B cell (primary cell): ENCODE data around the gene RNASEH2C. TPM values are rescaled to one million over a fixed set of nuclear protein-coding genes. Genes with fewer than 3 reads are reported as not detected.

Source experiments
- ATAC-seq: fragments of 200-7000 bp; cut with Tn5 transposase; one replicate; pipeline ENCODE4 v1.10.0; 2021; ENCODE audit warnings: low read depth, mild to moderate bottlenecking, moderate number of reproducible peaks, moderate library complexity
- CTCF ChIA-PET: fragments of 350-600 bp; sonication (Branson Sonifier 250); formaldehyde crosslinking; loops from one replicate; lab custom pipeline; 2021; ENCODE audit warnings: antibody characterized with exemption, inconsistent platforms; lab: Charles Lee
- POLR2A ChIA-PET: fragments of 350-600 bp; sonication (Branson Sonifier 250); formaldehyde crosslinking; loops from one replicate; lab custom pipeline; 2021; ENCODE audit warnings: antibody characterized with exemption; lab: Charles Lee
- DNase-seq: peaks from one replicate; pipeline ENCODE4 v3.0.0; 2013
- H2AFZ ChIP-seq: 2 replicates; pipeline ENCODE4 v1.6.1; 2012; ENCODE audit warnings: mild to moderate bottlenecking, low read depth, low read length; ENCODE audit not compliant: insufficient read depth, poor library complexity, severe bottlenecking
- H3K27ac ChIP-seq, 2 donors: 1 replicate in 1 of 2; 2 replicates in 1 of 2; pipeline ENCODE4 v1.5.1; 2012 to 2013; ENCODE audit warnings: low read length in 2 of 2, mild to moderate bottlenecking in 2 of 2, moderate library complexity in 1 of 2
- H3K27me3 ChIP-seq, 4 experiments: fragments of 200-600 bp in 1 of 4; sonication (generic) in 1 of 4; replicated peaks in 1 of 4; 1 replicate in 2 of 4; 2 replicates in 2 of 4; pipeline versions ENCODE4 v1.6.1 to v1.7.0; 2013 to 2016; ENCODE audit warnings: low read length in 3 of 4, mild to moderate bottlenecking in 2 of 4, mixed read lengths in 1 of 4, moderate library complexity in 1 of 4; ENCODE audit not compliant: insufficient read depth in 4 of 4, control insufficient read depth in 3 of 4; ENCODE audit errors: control extremely low read depth in 1 of 4
- H3K36me3 ChIP-seq, 2 experiments: replicated peaks in 1 of 2; 1 replicate in 1 of 2; 2 replicates in 1 of 2; pipeline versions ENCODE4 v1.6.1 to v1.7.1; 2013; ENCODE audit warnings: low read length in 1 of 2; ENCODE audit not compliant: insufficient read depth in 2 of 2, control insufficient read depth in 1 of 2; ENCODE audit errors: control extremely low read depth in 1 of 2, extremely low read depth in 1 of 2
- H3K4me1 ChIP-seq, 2 donors: fragments of 200-600 bp in 1 of 2; sonication (generic) in 1 of 2; 1 replicate in 1 of 2; 2 replicates in 1 of 2; pipeline versions ENCODE4 v1.5.1 to v1.6.1; 2013 to 2017; ENCODE audit warnings: low read length in 2 of 2; ENCODE audit not compliant: control insufficient read depth in 2 of 2, insufficient read depth in 2 of 2
- H3K4me2 ChIP-seq: replicated peaks from 2 replicates; pipeline ENCODE3; 2012; ENCODE audit warnings: mild to moderate bottlenecking, low read depth, low read length; ENCODE audit not compliant: poor library complexity, severe bottlenecking
- H3K4me3 ChIP-seq, 5 experiments: fragments of 200-600 bp in 1 of 5; sonication (generic) in 1 of 5; 1 replicate in 3 of 5; 2 replicates in 2 of 5; pipeline versions ENCODE4 v1.5.1 to v1.7.0; 2011 to 2016; ENCODE audit warnings: low read length in 4 of 5, mild to moderate bottlenecking in 4 of 5, low read depth in 2 of 5, control low read depth in 1 of 5, moderate library complexity in 1 of 5; ENCODE audit not compliant: insufficient read depth in 1 of 5; ENCODE audit errors: control extremely low read depth in 1 of 5, extremely low read depth in 1 of 5
- H3K79me2 ChIP-seq: fragments of 200-600 bp; sonication (generic); one replicate; pipeline ENCODE4 v1.6.0; 2016; ENCODE audit warnings: low read length; ENCODE audit not compliant: control insufficient read depth, insufficient read depth
- H3K9ac ChIP-seq: fragments of 200-600 bp; sonication (generic); 2 replicates; pipeline ENCODE4 v1.6.1; 2017; ENCODE audit warnings: mild to moderate bottlenecking, low read length, moderate library complexity
- H3K9me3 ChIP-seq, 3 donors: one replicate each; pipeline versions ENCODE4 v1.6.1 to v1.7.1; 2013; ENCODE audit warnings: low read length in 2 of 3; ENCODE audit not compliant: control insufficient read depth in 2 of 3, insufficient read depth in 1 of 3; ENCODE audit errors: control extremely low read depth in 1 of 3
- H4K20me1 ChIP-seq: 2 replicates; pipeline ENCODE4 v1.6.0; 2012; ENCODE audit warnings: mild to moderate bottlenecking, low read length; ENCODE audit not compliant: insufficient read depth, control insufficient read depth, poor library complexity, severe bottlenecking
- H3K27ac Mint-ChIP-seq: one replicate; pipeline ENCODE4 v1.8.0; 2021; ENCODE audit warnings: mixed read lengths
- H3K27me3 Mint-ChIP-seq: one replicate; pipeline ENCODE4 v1.8.0; 2021; ENCODE audit warnings: mixed read lengths
- H3K4me1 Mint-ChIP-seq: one replicate; pipeline ENCODE4 v1.8.0; 2021; ENCODE audit warnings: mixed read lengths
- H3K4me3 Mint-ChIP-seq: one replicate; pipeline ENCODE4 v1.8.0; 2021; ENCODE audit warnings: mixed read lengths
- H3K9me3 Mint-ChIP-seq: one replicate; pipeline ENCODE4 v1.8.0; 2022; ENCODE audit warnings: mixed read lengths; ENCODE audit not compliant: insufficient read depth
- CTCF ChIP-seq: fragments of 200-600 bp; IDR thresholded peaks from one replicate; pipeline ENCODE4 v1.8.0; 2022; ENCODE audit warnings: antibody characterized with exemption, mild to moderate bottlenecking
- EZH2 ChIP-seq: IDR thresholded peaks from 2 replicates; pipeline ENCODE4 v1.6.1; 2012; ENCODE audit warnings: borderline replicate concordance, low read depth, mild to moderate bottlenecking, moderate library complexity, low read length; ENCODE audit not compliant: insufficient read depth, poor library complexity, severe bottlenecking
- WGBS: methylation state at CpG from one replicate; pipeline ENCODE4 v1.1.5; 2013; ENCODE audit warnings: missing lambda C conversion rate; ENCODE audit not compliant: insufficient coverage; 5-methylcytosine and 5-hydroxymethylcytosine counted together
- intact Hi-C: fragments of 100-400 bp; cut with micrococcal nuclease; formaldehyde crosslinking; loops from one replicate; pipeline ENCODE4 v1.10.0; 2022
- polyA plus RNA-seq: library from polyadenylated mRNA; depleted of rRNA; stranded (reverse); fragments of >200 nt; gene quantifications from 2 replicates; pipeline ENCODE4 v1.2.3, GENCODE V29; 2012
- total RNA-seq, 2 donors: library from RNA; stranded (reverse); fragments of 120-200 nt in 1 of 2; gene quantifications; 1 replicate in 1 of 2; 2 replicates in 1 of 2; pipeline versions ENCODE4 v1.2.3 to v1.2.4, GENCODE V29; 2013 to 2022

The RNASEH2C gene
- total and polyA plus RNA-seq, 2 donors (not counting 1 experiment from before 2014, with no cell fraction given): 75.3 to 95.0 TPM

GRCh38 chr11:65742353-65742752, 21.8 kb upstream of the RNASEH2C start:
- Histone ChIP-seq H3K27ac (no peak overlapping the region), H3K9me3 (no peaks in the 10 kb centered on the region), H4K20me1 (no peaks in the 10 kb centered on the region), H3K79me2 (no peaks in the 10 kb centered on the region), H3K9ac (no peak overlapping the region), H3K4me2 (no peak overlapping the region), H2AFZ (no peak overlapping the region), H3K4me3 (no peak overlapping the region), H3K27me3 (peaks cover 0 to 7% (median 2%) of the 10 kb centered on the region in 4 experiments), H3K4me1 (peaks cover 0 to 5% of the 10 kb centered on the region in 2 donors), H3K36me3 (no peaks in the 10 kb centered on the region)
- no peak overlapping the region for H3K4me3 Mint-ChIP-seq
- no peaks in the 10 kb centered on the region for H3K9me3 Mint-ChIP-seq
- intact Hi-C loops: no loop called here
- no CpG with 5 or more reads among the region's 1 CpG for WGBS
- TF ChIP-seq EZH2 (no peak), CTCF (no peak)
- peaks cover 27% of the 10 kb centered on the region for H3K27me3 Mint-ChIP-seq
- no peak overlapping the region for H3K27ac Mint-ChIP-seq
- H3K4me1 Mint-ChIP-seq: peaks cover 7% of the 10 kb centered on the region
- ATAC-seq (no peak), DNase-seq (no peak)
- POLR2A ChIA-PET: no interaction called here
- CTCF ChIA-PET: no interaction called here

DNA sequence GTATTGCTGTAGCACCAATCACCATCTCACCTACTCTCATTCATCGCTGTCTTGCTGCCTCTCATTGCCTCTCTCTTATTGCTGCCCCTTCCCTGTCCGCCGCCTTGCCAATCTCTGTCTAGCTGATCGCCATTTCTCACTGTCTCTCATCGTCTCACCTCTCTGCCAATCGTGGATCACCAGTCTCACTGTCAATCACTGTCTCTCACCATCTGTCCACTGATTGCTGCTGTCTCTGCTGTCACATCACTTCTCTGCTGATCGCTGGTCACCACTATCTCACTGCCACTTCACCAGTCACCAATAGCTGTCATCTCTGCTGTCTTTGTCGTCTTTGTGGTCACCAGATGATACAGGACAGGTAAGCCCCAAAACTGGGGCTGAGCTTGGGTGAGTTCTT, 20.6 kb upstream of the RNASEH2C start:
- no peak overlapping the region for H3K27ac Mint-ChIP-seq
- TF ChIP-seq EZH2 (no peak), CTCF (no peak)
- H3K79me2 ChIP-seq: no peaks in the 10 kb centered on the region
- no peak overlapping the region for H3K27ac ChIP-seq
- intact Hi-C loops: no loop called here
- no peak overlapping the region for H3K4me3 ChIP-seq
- ChIA-PET POLR2A (no interaction called here), CTCF (no interaction called here)
- peaks cover 0 to 7% (median 3%) of the 10 kb centered on the region in 4 experiments for H3K27me3 ChIP-seq
- H3K4me1 ChIP-seq: peaks cover 0 to 5% of the 10 kb centered on the region in 2 donors
- DNase-seq: no peak
- H3K4me2 ChIP-seq: no peak overlapping the region
- no peaks in the 10 kb centered on the region for H3K36me3 ChIP-seq
- H3K9me3 ChIP-seq: peaks cover 0 to 1% (median 0%) of the 10 kb centered on the region in 3 donors
- peaks cover 2% of the 10 kb centered on the region for H3K9me3 Mint-ChIP-seq
- no peak for ATAC-seq
- 86% methylated on average over 8 of the region's 8 CpGs for WGBS
- H3K27me3 Mint-ChIP-seq: peaks cover 34% of the 10 kb centered on the region
- no peak overlapping the region for H3K4me3 Mint-ChIP-seq
- H3K9ac ChIP-seq: no peak overlapping the region
- H2AFZ ChIP-seq: no peak overlapping the region
- H4K20me1 ChIP-seq: no peaks in the 10 kb centered on the region
- peaks cover 7% of the 10 kb centered on the region for H3K4me1 Mint-ChIP-seq
